Neural progenitor cell (in vitro differentiated cells): ENCODE results near the gene NFIA. TPM values are rescaled to one million over a fixed set of nuclear protein-coding genes. Genes with fewer than 3 reads are reported as not detected.

Experiments used
- DNase-seq: peaks from one replicate; pipeline ENCODE4 v3.0.0-alpha.2; 2016; ENCODE audit warnings: low spot score
- H2AFZ ChIP-seq: fragments of 200-600 bp; sonication (generic); replicated peaks from 2 replicates; pipeline ENCODE4 v1.6.1; 2016; ENCODE audit warnings: antibody characterized with exemption
- H3F3A ChIP-seq: fragments of 200-600 bp; sonication (generic); 2 replicates; pipeline ENCODE4 v1.6.1; 2016; ENCODE audit warnings: antibody characterized with exemption, low read depth
- H3K27ac ChIP-seq: fragments of 200-600 bp; sonication (generic); 2 replicates; pipeline ENCODE4 v1.5.1; 2016; ENCODE audit warnings: mild to moderate bottlenecking
- H3K27me3 ChIP-seq: fragments of 200-600 bp; sonication (generic); 2 replicates; pipeline ENCODE4 v1.6.1; 2016; ENCODE audit warnings: mild to moderate bottlenecking, moderate library complexity
- H3K36me3 ChIP-seq: fragments of 200-600 bp; sonication (generic); 2 replicates; pipeline ENCODE4 v1.5.1; 2016
- H3K4me1 ChIP-seq: fragments of 200-600 bp; sonication (generic); 2 replicates; pipeline ENCODE4 v1.6.1; 2016; ENCODE audit warnings: mixed run types
- H3K4me2 ChIP-seq: fragments of 200-600 bp; sonication (generic); 2 replicates; pipeline ENCODE4 v1.6.1; 2016
- H3K4me3 ChIP-seq: fragments of 200-600 bp; sonication (generic); 2 replicates; pipeline ENCODE4 v1.5.1; 2016
- H3K79me2 ChIP-seq: fragments of 200-600 bp; sonication (generic); 2 replicates; pipeline ENCODE4 v1.6.1; 2016; ENCODE audit warnings: low read depth
- H3K9ac ChIP-seq: fragments of 200-600 bp; sonication (generic); 2 replicates; pipeline ENCODE4 v1.6.1; 2016
- H3K9me3 ChIP-seq: fragments of 200-600 bp; sonication (generic); 2 replicates; pipeline ENCODE4 v1.5.1; 2016; ENCODE audit warnings: low read depth
- H4K20me1 ChIP-seq: fragments of 200-600 bp; sonication (generic); 2 replicates; pipeline ENCODE4 v1.6.1; 2016; ENCODE audit warnings: low read depth
- H3K27ac Mint-ChIP-seq: 3 replicates; pipeline ENCODE4 v1.8.0; 2021; ENCODE audit warnings: mixed read lengths
- H3K27me3 Mint-ChIP-seq: 2 replicates; pipeline ENCODE4 v1.8.0; 2022; ENCODE audit warnings: low read depth, mild to moderate bottlenecking, inconsistent platforms, moderate library complexity, mixed read lengths; ENCODE audit not compliant: insufficient read depth
- H3K36me3 Mint-ChIP-seq: 3 replicates; pipeline ENCODE4 v1.8.0; 2021; ENCODE audit warnings: mixed read lengths
- H3K4me1 Mint-ChIP-seq: 3 replicates; pipeline ENCODE4 v1.8.0; 2021; ENCODE audit warnings: mixed read lengths
- H3K4me3 Mint-ChIP-seq: 3 replicates; pipeline ENCODE4 v1.8.0; 2021; ENCODE audit warnings: mild to moderate bottlenecking, moderate library complexity, mixed read lengths
- H3K9me3 Mint-ChIP-seq: 3 replicates; pipeline ENCODE4 v1.8.0; 2020; ENCODE audit warnings: mixed read lengths
- CTCF ChIP-seq: fragments of 200-600 bp; sonication (generic); IDR thresholded peaks from 2 replicates; pipeline ENCODE4 v1.5.1; 2017; ENCODE audit warnings: antibody characterized with exemption, mild to moderate bottlenecking
- EZH2 ChIP-seq: fragments of 200-600 bp; sonication (generic); IDR thresholded peaks from 2 replicates; pipeline ENCODE4 v1.6.1; 2017; ENCODE audit warnings: antibody characterized with exemption, mild to moderate bottlenecking, moderate library complexity
- EZH2phosphoT487 ChIP-seq: fragments of 200-600 bp; sonication (generic); IDR thresholded peaks from 2 replicates; pipeline ENCODE4 v1.6.1; 2017; ENCODE audit warnings: antibody characterized with exemption
- total RNA-seq: library from RNA; depleted of rRNA; stranded (reverse); fragments of >200 nt; gene quantifications from 2 replicates; pipeline ENCODE4 v1.2.3, GENCODE V29; 2015; ENCODE audit warnings: low replicate concordance

The NFIA gene
- total RNA-seq, 1 donor from 2014 or later, result 5.3 TPM

- Histone ChIP-seq H3F3A (no peaks in the 10 kb centered on the region), H3K4me3 (no peak overlapping the region), H3K4me2 (no peak overlapping the region), H3K9ac (no peak overlapping the region), H3K36me3 (no peaks in the 10 kb centered on the region), H4K20me1 (no peaks in the 10 kb centered on the region), H3K9me3 (peaks cover under 1% of the 10 kb centered on the region), H2AFZ (no peak overlapping the region), H3K27me3 (no peaks in the 10 kb centered on the region), H3K79me2 (no peaks in the 10 kb centered on the region), H3K27ac (no peak overlapping the region), H3K4me1 (peaks cover 6% of the 10 kb centered on the region)
- no peak overlapping the region for H3K4me3 Mint-ChIP-seq
- no peak for DNase-seq
- no peaks in the 10 kb centered on the region for H3K9me3 Mint-ChIP-seq
- no peak for TF ChIP-seq EZH2phosphoT487
- no peak overlapping the region for H3K27ac Mint-ChIP-seq
- H3K27me3 Mint-ChIP-seq, result peaks cover 22% of the 10 kb centered on the region
- H3K4me1 Mint-ChIP-seq, result peaks cover 2% of the 10 kb centered on the region
- peaks cover 15% of the 10 kb centered on the region for H3K36me3 Mint-ChIP-seq
Observed at GRCh38 chr1:61102041-61102440, 19.7 kb downstream of the NFIA start.

GRCh38 chr1:61102621-61103020 lies 20.3 kb downstream of the NFIA start:
- no peak for DNase-seq
- Mint-ChIP-seq H3K27ac (no peak overlapping the region), H3K36me3 (peaks cover 9% of the 10 kb centered on the region), H3K4me3 (no peak overlapping the region), H3K4me1 (peaks cover 2% of the 10 kb centered on the region), H3K9me3 (peaks cover under 1% of the 10 kb centered on the region), H3K27me3 (peaks cover 18% of the 10 kb centered on the region)
- Histone ChIP-seq H3K9ac (no peak overlapping the region), H3K9me3 (peaks cover 7% of the 10 kb centered on the region), H4K20me1 (no peaks in the 10 kb centered on the region), H3K27me3 (no peaks in the 10 kb centered on the region), H3K36me3 (no peaks in the 10 kb centered on the region), H3K79me2 (no peaks in the 10 kb centered on the region), H3K4me1 (peaks cover 6% of the 10 kb centered on the region), H3K4me3 (no peak overlapping the region), H3K27ac (no peak overlapping the region), H3K4me2 (no peak overlapping the region), H2AFZ (no peak overlapping the region), H3F3A (no peaks in the 10 kb centered on the region)
- TF ChIP-seq EZH2 (no peak), EZH2phosphoT487 (no peak), CTCF (no peak)

GRCh38 chr1:61104220-61104671 lies 21.9 kb downstream of the NFIA start:
- no peaks in the 10 kb centered on the region for H3K27me3 ChIP-seq
- Mint-ChIP-seq H3K4me3 (no peak overlapping the region), H3K4me1 (peaks cover 2% of the 10 kb centered on the region), H3K36me3 (peaks cover 11% of the 10 kb centered on the region), H3K27me3 (peaks cover 14% of the 10 kb centered on the region), H3K9me3 (peaks cover 9% of the 10 kb centered on the region), H3K27ac (no peak overlapping the region)
- DNase-seq, result no peak
- H4K20me1 ChIP-seq, result no peaks in the 10 kb centered on the region
- TF ChIP-seq CTCF (no peak), EZH2 (no peak), EZH2phosphoT487 (no peak)
- H3F3A ChIP-seq, result peaks cover 4% of the 10 kb centered on the region
- no peak overlapping the region for H2AFZ ChIP-seq
- no peak overlapping the region for H3K27ac ChIP-seq
- H3K36me3 ChIP-seq, result no peaks in the 10 kb centered on the region
- H3K9me3 ChIP-seq, result peaks cover 10% of the 10 kb centered on the region
- H3K9ac ChIP-seq, result no peak overlapping the region
- no peak overlapping the region for H3K4me2 ChIP-seq
- no peak overlapping the region for H3K4me3 ChIP-seq
- H3K79me2 ChIP-seq, result no peaks in the 10 kb centered on the region
- no peaks in the 10 kb centered on the region for H3K4me1 ChIP-seq

- Histone ChIP-seq H3K27me3 (no peaks in the 10 kb centered on the region), H3K4me1 (peaks cover 21% of the 10 kb centered on the region), H2AFZ (no peak overlapping the region), H3F3A (peaks cover 7% of the 10 kb centered on the region), H3K4me2 (no peak overlapping the region), H3K36me3 (no peaks in the 10 kb centered on the region), H4K20me1 (no peaks in the 10 kb centered on the region), H3K27ac (no peak overlapping the region), H3K4me3 (no peak overlapping the region), H3K9ac (no peak overlapping the region), H3K9me3 (peaks cover 10% of the 10 kb centered on the region), H3K79me2 (no peaks in the 10 kb centered on the region)
- Mint-ChIP-seq H3K4me3 (no peak overlapping the region), H3K4me1 (peaks cover 13% of the 10 kb centered on the region), H3K27ac (no peak overlapping the region), H3K9me3 (peaks cover 9% of the 10 kb centered on the region), H3K27me3 (peaks cover 4% of the 10 kb centered on the region), H3K36me3 (peaks cover 7% of the 10 kb centered on the region)
- no peak for DNase-seq
- TF ChIP-seq CTCF, result no peak
- TF ChIP-seq EZH2phosphoT487, result no peak
- no peak for TF ChIP-seq EZH2
Observed at GRCh38 chr1:61107638-61108037, 25.3 kb downstream of the NFIA start.
